GM12892 (cell line): ENCODE measurements around the gene TRIM9.
"Not testable (repeated sequence)": the region's sequence is repeated elsewhere in the genome, so short reads cannot be mapped to it uniquely, and the experiment has no call there.

Experiments
- DNase-seq: peaks from one replicate; pipeline ENCODE4 v3.0.0; 2011; ENCODE audit not compliant: insufficient read length
- FAIRE-seq: peaks from 2 replicates; lab custom pipeline; 2011; peaks lifted over from hg19 to GRCh38; lab: Jason Lieb, UNC
- POLR2A ChIP-seq: IDR thresholded peaks from 2 replicates; pipeline ENCODE4 v1.6.1; 2011; ENCODE audit warnings: low read depth, low read length, control low read depth
- POLR2AphosphoS5 ChIP-seq: IDR thresholded peaks from 2 replicates; pipeline ENCODE4 v1.6.1; 2011; ENCODE audit warnings: low read depth, low read length, control low read depth
- TAF1 ChIP-seq: IDR thresholded peaks from 2 replicates; pipeline ENCODE4 v1.6.1; 2011; ENCODE audit warnings: low read depth, mild to moderate bottlenecking, control low read depth, low read length, borderline replicate concordance

The TRIM9 gene

DNA sequence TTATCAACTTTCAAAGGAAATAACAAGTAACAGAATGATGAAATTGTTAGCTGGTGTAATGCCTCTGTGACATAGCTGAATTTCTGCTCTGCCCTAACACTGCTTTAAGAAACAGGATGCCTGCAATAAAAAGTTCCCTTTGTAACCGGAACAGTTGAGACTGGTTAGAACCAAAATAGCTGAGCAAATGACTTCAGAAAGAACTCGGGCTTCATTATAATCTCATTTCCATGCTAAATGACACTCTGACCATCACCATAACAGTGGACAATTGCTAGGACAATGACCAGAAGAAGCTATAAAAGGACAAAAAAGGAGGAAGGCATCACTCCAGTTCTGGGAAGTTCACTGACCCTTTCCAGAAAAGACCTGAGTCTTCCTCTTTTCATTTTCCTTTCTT is 127.1 kb downstream of the TRIM9 start:
- no peak for TF ChIP-seq TAF1
- TF ChIP-seq POLR2AphosphoS5: no peak
- TF ChIP-seq POLR2A: no peak
- FAIRE-seq: no peak
- DNase-seq: no peak

DNA sequence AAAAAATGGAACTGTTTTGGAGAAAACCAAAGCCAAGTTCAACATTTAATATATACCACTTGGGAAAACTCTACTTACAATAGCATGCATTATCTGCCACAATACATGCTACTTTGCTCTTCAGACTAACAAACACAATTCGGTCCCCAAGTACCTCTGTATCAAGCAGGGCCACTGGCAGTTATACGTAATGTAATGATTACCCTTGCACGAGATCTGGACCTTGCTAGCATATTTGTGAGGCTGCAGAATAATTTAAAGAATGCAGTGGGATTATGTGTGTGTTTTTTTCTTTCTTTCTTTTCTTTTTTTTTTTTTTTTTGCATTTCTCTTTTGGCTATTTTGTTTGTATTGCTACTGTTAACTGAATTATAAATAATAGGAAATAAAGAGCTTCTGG is 127.8 kb downstream of the TRIM9 start:
- no peak for FAIRE-seq
- TF ChIP-seq POLR2A (no peak), TAF1 (no peak), POLR2AphosphoS5 (no peak)
- DNase-seq: no peak

DNA sequence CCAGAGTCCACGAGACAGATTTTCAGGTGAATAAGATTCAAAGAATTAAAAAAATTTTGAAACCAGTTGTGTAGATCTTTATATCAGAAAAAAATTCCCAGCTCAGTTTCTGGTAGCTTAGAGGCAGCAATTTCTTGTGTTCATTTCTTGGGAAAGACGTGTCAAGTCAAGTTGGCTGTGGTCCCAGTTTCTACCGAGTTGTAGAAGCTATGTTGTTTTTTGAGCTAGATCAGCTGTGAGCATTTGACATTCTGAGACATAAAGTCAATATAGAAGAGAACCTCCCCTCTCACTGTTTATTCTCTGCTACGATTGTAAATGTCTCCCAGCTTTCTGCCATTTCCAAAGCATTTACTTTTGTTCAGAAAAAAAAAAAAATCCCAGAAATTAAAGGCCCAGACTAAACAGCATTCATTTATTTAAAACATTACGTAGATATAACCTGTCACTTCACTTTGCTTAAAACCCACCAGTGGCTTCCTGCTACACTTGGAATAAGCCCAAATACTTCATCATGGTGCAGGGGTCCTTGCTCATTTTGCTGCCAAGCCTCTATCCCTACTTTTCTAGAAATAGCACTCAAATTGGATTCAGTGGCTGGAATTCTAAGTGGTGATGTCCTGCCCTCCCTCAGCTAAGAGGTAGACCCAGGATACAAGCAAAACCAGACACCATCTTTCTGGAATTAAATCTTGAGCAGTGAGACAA is 130.1 kb downstream of the TRIM9 start:
- TF ChIP-seq POLR2A (no peak), TAF1 (no peak), POLR2AphosphoS5 (no peak)
- FAIRE-seq: no peak
- DNase-seq: no peak

DNA sequence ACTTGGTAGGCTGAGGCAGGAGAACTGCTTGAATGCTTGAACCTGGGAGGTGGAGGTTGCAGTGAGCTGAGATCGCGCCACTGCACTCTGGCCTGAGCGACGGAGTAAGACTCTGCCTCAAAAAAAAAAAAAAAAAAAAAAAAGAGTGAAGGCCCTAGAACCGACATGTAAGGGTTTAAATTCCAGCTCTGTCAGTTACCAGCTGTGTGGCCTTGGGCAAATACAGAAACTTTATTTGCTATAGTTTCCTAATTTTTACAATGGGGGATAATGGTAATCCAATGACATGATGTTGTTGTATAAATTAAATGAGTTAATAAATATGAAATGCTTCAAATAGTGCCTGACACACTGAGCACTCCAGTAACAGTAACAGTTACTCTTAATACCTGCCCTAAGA is 131.0 kb downstream of the TRIM9 start:
- FAIRE-seq (no peak), DNase-seq (no peak)
- TF ChIP-seq TAF1 (no peak), POLR2A (no peak), POLR2AphosphoS5 (no peak)

DNA sequence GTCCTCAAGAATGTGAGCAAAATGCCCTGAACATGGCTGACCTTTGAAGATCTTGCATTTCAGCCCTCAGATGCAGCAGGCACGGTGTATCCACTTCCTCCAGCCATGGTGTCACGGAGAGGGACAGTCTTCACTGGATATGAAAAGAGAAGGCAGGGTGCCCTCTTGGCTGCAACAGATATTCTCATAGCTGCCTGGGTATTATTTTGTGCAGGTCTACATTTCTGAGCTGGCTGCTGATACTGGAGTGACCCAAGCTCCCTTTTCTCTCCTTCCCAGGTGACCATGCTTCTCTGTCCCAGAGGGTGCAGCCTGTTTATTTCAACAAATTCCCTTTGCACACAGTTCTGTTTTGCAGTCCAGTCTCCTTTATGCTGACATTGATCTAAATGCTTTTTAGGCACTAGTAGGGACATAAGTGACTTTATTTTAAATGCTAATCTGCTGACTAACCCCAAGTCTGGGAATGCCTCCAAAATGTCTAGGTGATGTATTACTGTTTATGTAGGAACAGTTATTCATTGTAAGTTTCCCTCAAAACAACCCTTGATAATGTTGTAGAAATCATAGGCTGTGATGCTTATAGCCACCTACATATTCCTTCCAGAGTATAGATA is 133.2 kb downstream of the TRIM9 start:
- FAIRE-seq: no peak
- TF ChIP-seq TAF1: no peak
- TF ChIP-seq POLR2AphosphoS5: no peak
- TF ChIP-seq POLR2A: no peak
- DNase-seq: no peak

DNA sequence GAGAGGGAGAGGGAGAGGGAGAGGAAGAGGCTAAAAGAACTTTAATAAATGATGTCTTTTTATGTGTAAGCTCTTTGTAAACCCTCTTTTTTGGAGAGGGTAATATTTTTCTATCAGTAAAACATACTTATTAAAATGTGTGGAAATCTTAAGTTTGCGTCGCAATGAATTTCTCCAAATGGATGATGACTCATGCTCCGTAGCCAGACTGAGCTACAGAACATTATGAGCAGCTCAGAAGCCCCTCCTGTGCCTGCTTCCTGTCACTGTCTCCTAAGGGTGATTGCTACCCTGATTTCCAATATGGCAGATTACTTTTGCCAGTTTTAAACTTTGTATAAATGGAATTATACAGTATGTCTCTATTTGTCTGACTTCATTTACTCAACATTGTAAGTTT is 137.6 kb downstream of the TRIM9 start:
- no peak for DNase-seq
- FAIRE-seq: no peak
- no peak for TF ChIP-seq POLR2A
- TF ChIP-seq POLR2AphosphoS5: no peak
- TF ChIP-seq TAF1: no peak

DNA sequence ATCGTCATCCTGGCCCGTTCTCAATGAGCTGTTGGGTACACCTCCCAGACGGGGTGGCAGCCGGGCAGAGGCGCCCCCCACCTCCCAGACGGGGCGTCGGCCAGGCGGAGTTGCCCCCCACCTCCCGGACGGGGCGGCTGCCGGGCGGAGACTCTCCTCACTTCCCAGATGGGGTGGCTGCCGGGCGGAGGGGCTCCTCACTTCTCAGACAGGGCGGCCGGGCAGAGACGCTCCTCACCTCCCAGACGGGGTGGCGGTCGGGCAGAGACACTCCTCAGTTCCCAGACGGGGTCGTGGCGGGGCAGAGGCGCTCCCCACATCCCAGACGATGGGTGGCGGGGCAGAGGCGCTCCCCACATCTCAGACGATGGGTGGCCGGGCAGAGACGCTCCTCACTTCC is 138.5 kb downstream of the TRIM9 start:
- DNase-seq, FAIRE-seq: not testable (repeated sequence)

DNA sequence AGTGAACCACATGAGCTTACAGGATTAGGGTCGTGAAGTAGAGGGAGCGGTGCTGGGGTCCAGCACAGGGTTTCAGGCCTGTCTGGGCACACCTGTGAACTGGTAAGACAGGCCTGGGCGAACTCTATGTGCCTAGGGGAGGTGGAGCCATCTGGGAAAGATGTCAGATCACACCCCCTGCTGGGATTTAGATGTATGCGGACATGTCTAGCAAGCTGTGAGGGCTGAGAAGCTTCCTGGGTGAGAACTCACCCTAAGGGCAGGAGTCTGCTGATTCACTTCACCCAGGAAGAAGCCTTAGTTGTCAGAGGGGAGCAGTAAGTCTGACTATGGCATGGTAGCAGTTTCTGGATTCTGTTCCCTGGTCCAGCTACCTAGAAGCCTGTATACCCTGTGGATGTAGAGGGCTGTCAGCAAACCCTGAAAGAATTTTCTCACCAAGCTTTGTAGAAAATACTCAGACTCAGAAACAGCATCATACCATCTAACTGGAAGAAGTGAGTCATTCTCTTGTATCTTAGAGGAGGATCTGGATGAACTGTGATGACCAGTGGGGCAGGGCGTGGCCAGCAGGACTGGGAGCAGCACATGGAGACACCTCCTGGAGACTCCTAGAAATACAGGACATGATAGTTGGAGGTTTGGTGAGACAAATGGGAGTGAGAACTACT is 139.4 kb downstream of the TRIM9 start:
- DNase-seq: no peak
- TF ChIP-seq POLR2A (no peak), TAF1 (no peak), POLR2AphosphoS5 (no peak)
- no peak for FAIRE-seq

DNA sequence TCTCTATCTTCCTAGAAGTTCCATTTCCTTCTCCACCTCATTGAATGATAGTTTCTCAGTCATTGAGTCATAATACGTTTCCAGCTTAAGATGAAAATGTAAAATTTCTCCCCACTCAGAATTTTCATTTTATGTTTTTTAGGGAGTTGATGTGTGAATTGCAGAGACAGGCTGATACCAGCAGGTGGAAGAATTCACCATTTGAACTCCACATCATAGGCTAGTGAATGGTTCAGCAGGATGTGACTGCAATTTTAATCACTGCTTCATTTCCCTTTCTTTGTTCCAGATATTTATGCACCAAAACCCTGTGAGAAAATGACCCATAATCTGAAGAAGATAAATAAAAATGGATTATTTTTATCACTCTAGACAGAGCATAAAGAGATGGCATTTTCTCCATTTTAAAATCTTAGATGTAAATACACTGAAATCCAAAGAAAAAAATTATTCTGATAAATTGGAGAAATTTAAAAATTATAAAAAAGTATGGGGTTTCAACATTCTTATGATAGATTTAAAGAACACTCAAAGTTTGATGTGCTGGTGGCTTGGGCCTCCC is 140.0 kb downstream of the TRIM9 start:
- no peak for FAIRE-seq
- TF ChIP-seq POLR2A: no peak
- no peak for TF ChIP-seq POLR2AphosphoS5
- TF ChIP-seq TAF1: no peak
- DNase-seq: no peak

DNA sequence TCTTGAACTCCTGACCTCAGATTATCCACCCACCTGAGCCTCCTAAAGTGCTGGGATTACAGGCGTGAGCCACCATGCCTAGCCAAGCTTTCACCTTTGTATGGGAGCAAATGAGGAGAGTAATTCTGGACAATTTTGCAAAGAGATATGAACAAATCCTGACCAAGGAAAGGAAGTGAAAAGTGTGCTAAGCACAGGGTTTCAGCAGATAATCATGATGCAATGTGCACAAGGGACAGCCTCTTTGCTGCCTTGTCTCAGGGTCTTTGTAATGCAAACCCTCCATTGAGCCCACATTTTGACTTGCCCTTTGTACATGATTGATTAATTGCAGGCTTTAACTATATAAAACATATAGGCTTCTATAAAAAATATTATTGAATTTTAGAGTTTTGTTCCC is 141.4 kb downstream of the TRIM9 start:
- FAIRE-seq: no peak
- TF ChIP-seq POLR2A (no peak), POLR2AphosphoS5 (no peak), TAF1 (no peak)
- DNase-seq: no peak

DNA sequence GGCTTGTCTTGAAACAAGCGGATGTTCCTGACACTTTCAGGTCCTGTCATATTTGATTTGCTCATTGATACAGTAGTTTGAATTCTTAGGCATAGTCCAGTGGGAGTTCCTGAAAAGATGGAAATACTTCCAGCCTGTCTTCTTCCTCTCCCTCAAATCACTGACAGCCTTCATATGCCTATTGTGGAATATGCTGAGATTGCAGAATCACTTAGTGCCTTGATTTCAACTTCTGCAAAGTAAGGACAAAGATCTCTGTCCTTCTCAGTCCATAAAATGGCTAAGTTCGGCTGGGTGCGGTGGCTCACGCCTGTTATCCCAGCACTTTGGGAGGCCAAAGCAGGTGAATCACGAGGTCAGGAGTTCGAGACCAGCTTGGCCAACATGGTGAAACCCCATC is 143.9 kb downstream of the TRIM9 start:
- DNase-seq (no peak), FAIRE-seq (no peak)
- no peak for TF ChIP-seq TAF1

DNA sequence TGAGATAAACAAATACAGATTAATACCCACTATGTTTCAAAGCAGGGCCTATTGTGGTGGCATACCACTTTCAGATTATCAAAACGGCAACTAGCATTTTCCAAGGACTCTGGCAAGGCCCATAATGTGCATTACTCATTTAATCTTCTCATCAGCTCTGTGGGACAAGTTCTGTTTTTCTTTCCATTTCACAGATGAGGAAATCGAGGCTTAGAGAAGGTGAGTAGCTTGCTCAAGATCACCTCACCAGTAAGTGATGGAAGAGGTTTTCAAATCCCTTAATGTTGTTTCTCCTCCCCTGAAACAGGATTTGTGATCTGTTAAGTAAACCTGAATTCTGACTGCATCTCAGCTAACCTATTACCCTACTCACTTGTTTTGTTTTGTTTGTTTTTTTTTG is 146.7 kb downstream of the TRIM9 start:
- DNase-seq: no peak
- no peak for FAIRE-seq
- TF ChIP-seq POLR2A (no peak), POLR2AphosphoS5 (no peak), TAF1 (no peak)
